ENCODE results near the gene PMS1.
"Not testable (repeated sequence)": the region's sequence is repeated elsewhere in the genome, so short reads cannot be mapped to it uniquely, and the experiment has no call there.

The PMS1 gene

GRCh38 chr2:189834059-189834458, 49.8 kb downstream of the PMS1 start:
- TF ChIP-seq ZFX (IDR thresholded peaks at IDR 0.05; ENCODE audit: borderline replicate concordance) (no peak), CTCF (IDR thresholded peaks at IDR 0.05) (no peak)
- H3K27ac ChIP-seq = no peak overlapping the region

DNA sequence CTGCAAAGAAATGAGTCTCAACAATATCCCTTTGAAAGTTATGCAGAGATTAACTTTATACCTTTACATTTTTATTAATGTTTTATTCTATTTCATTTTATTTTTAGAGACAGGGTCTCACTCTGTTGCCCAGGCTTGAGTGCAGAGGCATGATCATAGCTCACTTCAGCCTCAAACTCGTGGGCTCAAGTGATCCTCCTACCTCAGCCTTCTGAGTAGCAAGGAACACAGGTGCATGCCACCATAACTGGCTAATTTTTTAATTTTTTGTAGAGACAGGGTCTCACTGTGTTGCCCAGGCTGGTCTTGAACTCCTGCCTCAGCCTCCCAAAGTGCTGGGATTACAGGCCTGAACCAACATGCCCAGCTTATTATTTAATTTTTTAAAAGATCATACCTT, 50.4 kb downstream of the PMS1 start:
- H3K27ac ChIP-seq = not testable (repeated sequence)

- peak overlapping the region; percentile 19; the same call in 1 of the 2 replicates for H3K27ac ChIP-seq
- TF ChIP-seq ZFX (IDR thresholded peaks at IDR 0.05; ENCODE audit: borderline replicate concordance) = no peak
- no peak for TF ChIP-seq CTCF (IDR thresholded peaks at IDR 0.05)
Observed at GRCh38 chr2:189835855-189836558, 51.8 kb downstream of the PMS1 start.

- no peak for TF ChIP-seq ZFX (IDR thresholded peaks at IDR 0.05; ENCODE audit: borderline replicate concordance)
- H3K27ac ChIP-seq = peak overlapping the region; percentile 19; the same call in 1 of the 2 replicates
Observed at GRCh38 chr2:189836644-189837043, 52.4 kb downstream of the PMS1 start.

DNA sequence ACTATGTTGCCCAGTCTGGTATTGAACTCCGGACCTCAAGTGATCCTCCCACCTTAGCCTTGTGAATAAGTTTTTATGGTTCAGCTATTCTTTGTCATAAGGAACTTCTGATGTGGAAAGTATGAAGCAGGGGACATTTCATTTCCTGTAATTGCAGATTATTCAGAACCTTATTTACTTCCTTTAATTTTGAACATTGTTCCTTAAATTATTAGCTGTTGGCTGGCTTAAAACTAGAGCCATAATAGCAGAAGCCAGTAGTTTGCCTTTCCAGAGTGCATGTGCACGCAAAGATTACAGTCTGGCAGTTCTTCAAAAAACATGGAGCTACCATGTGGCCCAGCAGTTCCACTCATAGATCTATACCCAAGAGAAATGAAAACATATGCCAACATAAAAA, 53.1 kb downstream of the PMS1 start:
- no peak for TF ChIP-seq CTCF (IDR thresholded peaks at IDR 0.05)
- no peak for TF ChIP-seq ZFX (IDR thresholded peaks at IDR 0.05; ENCODE audit: borderline replicate concordance)
- H3K27ac ChIP-seq = no peak overlapping the region

DNA sequence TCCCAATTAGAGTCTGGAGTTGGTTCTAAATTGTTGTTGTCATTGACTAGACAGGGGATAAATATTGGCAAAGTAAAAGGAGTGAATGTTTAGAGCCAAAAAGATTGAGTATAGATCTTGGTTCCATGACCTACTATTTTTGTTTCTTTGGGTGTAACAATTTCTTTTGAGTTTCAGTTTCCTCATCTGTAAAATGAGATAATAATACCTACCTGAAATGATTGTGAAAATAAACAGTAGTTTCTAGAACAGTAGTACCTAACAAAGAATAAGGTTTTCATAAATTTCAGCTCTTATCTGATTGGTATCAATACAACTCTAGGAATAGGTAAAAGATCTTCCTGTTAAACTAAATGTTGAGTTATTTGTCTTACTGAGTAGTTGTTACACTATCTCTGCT, 56.8 kb downstream of the PMS1 start:
- no peak overlapping the region for H3K27ac ChIP-seq
- no peak for TF ChIP-seq CTCF (IDR thresholded peaks at IDR 0.05)
- no peak for TF ChIP-seq ZFX (IDR thresholded peaks at IDR 0.05; ENCODE audit: borderline replicate concordance)

DNA sequence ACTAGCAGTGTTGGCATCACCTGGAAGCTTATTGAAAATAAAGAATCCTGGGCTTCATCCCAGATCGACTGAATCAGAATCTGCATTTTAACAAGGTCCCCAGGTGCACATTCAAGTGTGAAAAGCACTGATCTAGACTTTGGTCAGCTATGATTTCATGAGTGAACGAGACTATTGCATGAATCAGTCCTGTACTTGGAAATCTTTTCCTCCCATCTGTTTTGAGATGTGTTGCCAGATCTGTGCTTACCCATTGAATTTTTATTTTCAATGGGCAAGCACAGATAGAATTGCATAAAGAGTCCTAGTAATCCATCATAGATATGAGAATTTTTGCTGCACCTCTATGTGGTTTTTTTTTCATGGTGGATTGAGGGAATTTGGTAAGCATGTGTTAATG, 64.0 kb downstream of the PMS1 start:
- TF ChIP-seq CTCF (IDR thresholded peaks at IDR 0.05) (no peak), ZFX (IDR thresholded peaks at IDR 0.05; ENCODE audit: borderline replicate concordance) (no peak)
- no peak overlapping the region for H3K27ac ChIP-seq

GRCh38 chr2:189849550-189849949, 65.3 kb downstream of the PMS1 start:
- H3K27ac ChIP-seq = no peak overlapping the region
- no peak for TF ChIP-seq ZFX (IDR thresholded peaks at IDR 0.05; ENCODE audit: borderline replicate concordance)
- no peak for TF ChIP-seq CTCF (IDR thresholded peaks at IDR 0.05)
